Breast epithelium (tissue), 3 donors: ENCODE results near the gene FSTL4.

Experiments used
- POLR2A ChIP-seq: fragments of 450-650 bp; IDR thresholded peaks from one replicate; pipeline ENCODE4 v1.6.1; 2016; ENCODE audit warnings: antibody characterized with exemption, mild to moderate bottlenecking, moderate library complexity
- POLR2AphosphoS5 ChIP-seq, 3 donors: sonication (generic); formaldehyde crosslinking; IDR thresholded peaks; one replicate each; pipeline ENCODE4 v1.6.1; 2017; ENCODE audit warnings: antibody characterized with exemption in 3 of 3
- TF ChIP-seq, protein P1 (sequence below), 3 donors: fragments of 450-650 bp; IDR thresholded peaks; one replicate each; pipeline ENCODE4 v1.5.1; 2016 to 2017; ENCODE audit warnings: antibody characterized with exemption in 3 of 3, mild to moderate bottlenecking in 3 of 3, moderate library complexity in 3 of 3

DNA sequence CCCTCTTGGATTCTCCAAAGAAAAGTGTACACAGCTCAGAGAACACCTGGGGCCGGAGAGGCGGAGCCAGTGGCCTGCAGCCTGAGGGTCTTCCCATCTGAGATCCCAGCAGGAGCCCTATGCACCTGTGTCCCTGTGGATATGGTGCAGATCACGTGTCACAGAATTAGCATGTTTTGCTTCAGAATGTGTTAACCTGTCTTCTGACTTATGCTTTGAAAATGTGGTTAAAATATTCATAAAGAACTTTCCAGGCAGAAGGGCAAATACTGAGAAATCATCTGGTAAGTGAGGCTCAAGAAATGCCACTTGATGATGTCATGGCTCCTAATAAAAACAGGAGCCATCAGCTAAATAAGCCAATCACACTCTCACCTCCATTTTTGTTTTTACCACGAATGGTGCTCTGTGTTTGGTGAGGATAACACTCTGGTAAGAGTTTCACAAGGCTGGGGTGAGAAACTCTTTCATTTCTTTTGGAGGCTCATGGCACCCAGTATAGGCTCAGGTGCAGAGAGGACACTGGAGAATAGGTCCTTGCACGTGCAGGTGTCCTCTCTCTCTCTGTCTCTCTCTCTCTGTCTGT lies 279.8 kb downstream of the FSTL4 start:
- TF ChIP-seq, protein P1, sequence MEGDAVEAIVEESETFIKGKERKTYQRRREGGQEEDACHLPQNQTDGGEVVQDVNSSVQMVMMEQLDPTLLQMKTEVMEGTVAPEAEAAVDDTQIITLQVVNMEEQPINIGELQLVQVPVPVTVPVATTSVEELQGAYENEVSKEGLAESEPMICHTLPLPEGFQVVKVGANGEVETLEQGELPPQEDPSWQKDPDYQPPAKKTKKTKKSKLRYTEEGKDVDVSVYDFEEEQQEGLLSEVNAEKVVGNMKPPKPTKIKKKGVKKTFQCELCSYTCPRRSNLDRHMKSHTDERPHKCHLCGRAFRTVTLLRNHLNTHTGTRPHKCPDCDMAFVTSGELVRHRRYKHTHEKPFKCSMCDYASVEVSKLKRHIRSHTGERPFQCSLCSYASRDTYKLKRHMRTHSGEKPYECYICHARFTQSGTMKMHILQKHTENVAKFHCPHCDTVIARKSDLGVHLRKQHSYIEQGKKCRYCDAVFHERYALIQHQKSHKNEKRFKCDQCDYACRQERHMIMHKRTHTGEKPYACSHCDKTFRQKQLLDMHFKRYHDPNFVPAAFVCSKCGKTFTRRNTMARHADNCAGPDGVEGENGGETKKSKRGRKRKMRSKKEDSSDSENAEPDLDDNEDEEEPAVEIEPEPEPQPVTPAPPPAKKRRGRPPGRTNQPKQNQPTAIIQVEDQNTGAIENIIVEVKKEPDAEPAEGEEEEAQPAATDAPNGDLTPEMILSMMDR (IDR thresholded peaks at IDR 0.05): no peak
- TF ChIP-seq POLR2AphosphoS5 (IDR thresholded peaks at IDR 0.05) (no peak), POLR2A (no peak)
